ENCODE results near the gene STEAP1B. TPM values are rescaled to one million over a fixed set of nuclear protein-coding genes. Genes with fewer than 3 reads are reported as not detected.

The STEAP1B gene
- total RNA-seq, 2 experiments from 2014 or later = 0.23 TPM; not detected in 1

GRCh38 chr7:22395222-22395621 is 104.8 kb downstream of the STEAP1B start:
- no peak for DNase-seq
- no peaks in the 10 kb centered on the region for H3K4me1 Mint-ChIP-seq
- H3K27me3 Mint-ChIP-seq = no peaks in the 10 kb centered on the region
- intact Hi-C loops (cut with DNase I, micrococcal nuclease) = no loop called here
- no peak for ATAC-seq
- no peaks in the 10 kb centered on the region for H3K9me3 Mint-ChIP-seq (ENCODE audit: low read depth)
- ChIA-PET CTCF (interaction anchor here (0.6 kb wide), 1 partner anchor 12 kb away, joined by 3 read pairs; no protein-coding TSS in a partner anchor), POLR2A (no interaction called here)
- H3K36me3 Mint-ChIP-seq (ENCODE audit: low read depth) = no peaks in the 10 kb centered on the region
- H3K27ac Mint-ChIP-seq = no peak overlapping the region
- no peak overlapping the region for H3K4me3 Mint-ChIP-seq

- Mint-ChIP-seq H3K4me3 (no peak overlapping the region), H3K27me3 (no peaks in the 10 kb centered on the region), H3K27ac (no peak overlapping the region), H3K9me3 (ENCODE audit: low read depth) (no peaks in the 10 kb centered on the region), H3K4me1 (no peaks in the 10 kb centered on the region), H3K36me3 (ENCODE audit: low read depth) (no peaks in the 10 kb centered on the region)
- intact Hi-C loops (cut with DNase I, micrococcal nuclease) = no loop called here
- CTCF ChIA-PET = interaction anchor here (0.6 kb wide), 1 partner anchor 12 kb away, joined by 3 read pairs; no protein-coding TSS in a partner anchor
- POLR2A ChIA-PET = no interaction called here
- DNase-seq = no peak
- ATAC-seq = no peak
These were observed 105.2 kb downstream of the STEAP1B start for GRCh38 chr7:22394739-22395138.

- Mint-ChIP-seq H3K9me3 (ENCODE audit: low read depth) (no peaks in the 10 kb centered on the region), H3K27me3 (no peaks in the 10 kb centered on the region), H3K27ac (no peak overlapping the region), H3K4me3 (no peak overlapping the region), H3K36me3 (ENCODE audit: low read depth) (no peaks in the 10 kb centered on the region), H3K4me1 (no peaks in the 10 kb centered on the region)
- ChIA-PET CTCF (no interaction called here), POLR2A (no interaction called here)
- intact Hi-C loops (cut with DNase I, micrococcal nuclease) = no loop called here
- ATAC-seq = no peak
- DNase-seq = no peak
These were observed 105.9 kb downstream of the STEAP1B start for GRCh38 chr7:22393913-22394729.

- Mint-ChIP-seq H3K36me3 (ENCODE audit: low read depth) (no peaks in the 10 kb centered on the region), H3K4me3 (no peak overlapping the region), H3K27me3 (no peaks in the 10 kb centered on the region), H3K4me1 (no peaks in the 10 kb centered on the region), H3K27ac (no peak overlapping the region), H3K9me3 (ENCODE audit: low read depth) (no peaks in the 10 kb centered on the region)
- CTCF ChIA-PET = interaction anchor here (0.6 to 0.8 kb wide), 2 partner anchors 9 to 10 kb away, joined by 3 read pairs; no protein-coding TSS in a partner anchor
- ATAC-seq = no peak
- POLR2A ChIA-PET = interaction anchor here (0.7 kb wide), 1 partner anchor 1312 kb away, joined by 3 read pairs; no protein-coding TSS in a partner anchor
- intact Hi-C loops (cut with DNase I, micrococcal nuclease) = loop anchor here in 1 of 2 experiments (2.0 kb wide), 1 partner anchor 56 kb away; no protein-coding TSS in a partner anchor
- no peak for DNase-seq
These were observed 109.5 kb downstream of the STEAP1B start for GRCh38 chr7:22390516-22390915.

GRCh38 chr7:22389892-22390291 is 110.1 kb downstream of the STEAP1B start:
- H3K27me3 Mint-ChIP-seq = no peaks in the 10 kb centered on the region
- no peak for ATAC-seq
- DNase-seq = no peak
- CTCF ChIA-PET = interaction anchor here (0.6 to 2.0 kb wide), 3 partner anchors 9 to 11 kb away, joined by 3 to 8 read pairs (median 3); no protein-coding TSS in a partner anchor
- no peaks in the 10 kb centered on the region for H3K9me3 Mint-ChIP-seq (ENCODE audit: low read depth)
- no peak overlapping the region for H3K27ac Mint-ChIP-seq
- H3K36me3 Mint-ChIP-seq (ENCODE audit: low read depth) = no peaks in the 10 kb centered on the region
- no peaks in the 10 kb centered on the region for H3K4me1 Mint-ChIP-seq
- POLR2A ChIA-PET = interaction anchor here (0.6 kb wide), 1 partner anchor 9 kb away, joined by 4 read pairs; no protein-coding TSS in a partner anchor
- intact Hi-C loops (cut with DNase I, micrococcal nuclease) = loop anchor here in 1 of 2 experiments (2.0 kb wide), 1 partner anchor 57 kb away; no protein-coding TSS in a partner anchor
- H3K4me3 Mint-ChIP-seq = no peak overlapping the region

GRCh38 chr7:22387583-22387982 is 112.4 kb downstream of the STEAP1B start:
- ChIA-PET CTCF (interaction anchor here (0.9 kb wide), 1 partner anchor 13 kb away, joined by 3 read pairs; no protein-coding TSS in a partner anchor), POLR2A (no interaction called here)
- H3K9me3 Mint-ChIP-seq (ENCODE audit: low read depth) = no peaks in the 10 kb centered on the region
- H3K36me3 Mint-ChIP-seq (ENCODE audit: low read depth) = no peaks in the 10 kb centered on the region
- peaks cover 2% of the 10 kb centered on the region for H3K27me3 Mint-ChIP-seq
- ATAC-seq = no peak
- H3K4me3 Mint-ChIP-seq = no peak overlapping the region
- intact Hi-C loops (cut with DNase I, micrococcal nuclease) = no loop called here
- no peak overlapping the region for H3K27ac Mint-ChIP-seq
- no peak for DNase-seq
- H3K4me1 Mint-ChIP-seq = no peaks in the 10 kb centered on the region

- intact Hi-C loops (cut with DNase I, micrococcal nuclease) = no loop called here
- CTCF ChIA-PET = interaction anchor here (0.9 kb wide), 1 partner anchor 14 kb away, joined by 3 read pairs; no protein-coding TSS in a partner anchor
- no peak overlapping the region for H3K4me3 Mint-ChIP-seq
- POLR2A ChIA-PET = no interaction called here
- peaks cover 2% of the 10 kb centered on the region for H3K27me3 Mint-ChIP-seq
- no peak for DNase-seq
- H3K4me1 Mint-ChIP-seq = no peaks in the 10 kb centered on the region
- no peaks in the 10 kb centered on the region for H3K36me3 Mint-ChIP-seq (ENCODE audit: low read depth)
- no peaks in the 10 kb centered on the region for H3K9me3 Mint-ChIP-seq (ENCODE audit: low read depth)
- H3K27ac Mint-ChIP-seq = no peak overlapping the region
- ATAC-seq = no peak
These were observed 113.1 kb downstream of the STEAP1B start for GRCh38 chr7:22386865-22387264.

GRCh38 chr7:22386206-22386858 is 113.7 kb downstream of the STEAP1B start:
- H3K27me3 Mint-ChIP-seq = peaks cover 2% of the 10 kb centered on the region
- H3K4me3 Mint-ChIP-seq = no peak overlapping the region
- H3K36me3 Mint-ChIP-seq (ENCODE audit: low read depth) = no peaks in the 10 kb centered on the region
- ATAC-seq (no peak), DNase-seq (no peak)
- POLR2A ChIA-PET = no interaction called here
- H3K27ac Mint-ChIP-seq = no peak overlapping the region
- intact Hi-C loops (cut with DNase I, micrococcal nuclease) = no loop called here
- CTCF ChIA-PET = no interaction called here
- H3K9me3 Mint-ChIP-seq (ENCODE audit: low read depth) = no peaks in the 10 kb centered on the region
- no peaks in the 10 kb centered on the region for H3K4me1 Mint-ChIP-seq

- intact Hi-C loops (cut with DNase I, micrococcal nuclease) = no loop called here
- H3K27ac Mint-ChIP-seq = no peak overlapping the region
- no peak for DNase-seq
- peaks cover 2% of the 10 kb centered on the region for H3K27me3 Mint-ChIP-seq
- H3K4me1 Mint-ChIP-seq = no peaks in the 10 kb centered on the region
- no peak overlapping the region for H3K4me3 Mint-ChIP-seq
- ChIA-PET POLR2A (no interaction called here), CTCF (no interaction called here)
- no peaks in the 10 kb centered on the region for H3K9me3 Mint-ChIP-seq (ENCODE audit: low read depth)
- ATAC-seq = no peak
- no peaks in the 10 kb centered on the region for H3K36me3 Mint-ChIP-seq (ENCODE audit: low read depth)
These were observed 114.7 kb downstream of the STEAP1B start for GRCh38 chr7:22385326-22385725.

GRCh38 chr7:22380333-22380732 is 119.7 kb downstream of the STEAP1B start:
- Mint-ChIP-seq H3K27me3 (peaks cover 2% of the 10 kb centered on the region), H3K4me1 (no peaks in the 10 kb centered on the region), H3K36me3 (ENCODE audit: low read depth) (no peaks in the 10 kb centered on the region), H3K9me3 (ENCODE audit: low read depth) (no peaks in the 10 kb centered on the region), H3K4me3 (no peak overlapping the region), H3K27ac (no peak overlapping the region)
- no peak for DNase-seq
- ChIA-PET POLR2A (no interaction called here), CTCF (no interaction called here)
- intact Hi-C loops (cut with DNase I, micrococcal nuclease) = no loop called here
- no peak for ATAC-seq

GRCh38 chr7:22378199-22378980 is 121.6 kb downstream of the STEAP1B start:
- Mint-ChIP-seq H3K9me3 (ENCODE audit: low read depth) (no peaks in the 10 kb centered on the region), H3K27me3 (no peaks in the 10 kb centered on the region), H3K27ac (no peak overlapping the region), H3K4me1 (no peaks in the 10 kb centered on the region), H3K4me3 (no peak overlapping the region), H3K36me3 (ENCODE audit: low read depth) (no peaks in the 10 kb centered on the region)
- POLR2A ChIA-PET = no interaction called here
- no peak for ATAC-seq
- no peak for DNase-seq
- CTCF ChIA-PET = no interaction called here
- intact Hi-C loops (cut with DNase I, micrococcal nuclease) = no loop called here

Data from activated CD4-positive, alpha-beta T cell treated with anti-CD3 and anti-CD28 coated beads for 36 hours (primary cell).